H1 (cell line): ENCODE results near the gene HECTD4. TPM values are rescaled to one million over a fixed set of nuclear protein-coding genes. Genes with fewer than 3 reads are reported as not detected.

Source experiments
- CTCF ChIA-PET: fragments of 300-600 bp; sonication (Branson Sonifier 250); formaldehyde crosslinking; loops from one replicate; lab custom pipeline; 2021; ENCODE audit not compliant: partially characterized antibody; lab: Charles Lee
- POLR2A ChIA-PET: fragments of 300-600 bp; sonication (Branson Sonifier 250); formaldehyde crosslinking; loops from one replicate; lab custom pipeline; 2021; ENCODE audit warnings: inconsistent platforms; ENCODE audit not compliant: partially characterized antibody; lab: Charles Lee
- DNase-seq, 2 experiments: peaks; one replicate each; pipeline versions ENCODE4 v3.0.0 to v3.0.0-alpha.2; 2010 to 2022; ENCODE audit warnings: low spot score in 2 of 2, low read depth in 1 of 2, mixed read lengths in 1 of 2
- FAIRE-seq: peaks from 2 replicates; lab custom pipeline; 2011; peaks lifted over from hg19 to GRCh38; lab: Jason Lieb, UNC
- H2AFZ ChIP-seq: 2 replicates; pipeline ENCODE4 v1.8.1; 2012; ENCODE audit warnings: low read length, inconsistent platforms
- H2AK5ac ChIP-seq: 2 replicates; pipeline ENCODE4 v1.6.1; 2013; ENCODE audit warnings: low read depth, low read length
- H2BK120ac ChIP-seq: replicated peaks from 2 replicates; pipeline ENCODE3; 2013; ENCODE audit warnings: low read depth, low read length, inconsistent platforms
- H2BK12ac ChIP-seq: 2 replicates; pipeline ENCODE4 v1.6.1; 2013; ENCODE audit warnings: low read depth, low read length
- H2BK15ac ChIP-seq: 2 replicates; pipeline ENCODE4 v1.6.1; 2013; ENCODE audit warnings: low read length
- H2BK20ac ChIP-seq: 2 replicates; pipeline ENCODE4 v1.6.1; 2013; ENCODE audit warnings: low read length
- H2BK5ac ChIP-seq: 2 replicates; pipeline ENCODE4 v1.6.1; 2013; ENCODE audit warnings: low read depth, low read length
- H3K14ac ChIP-seq: 2 replicates; pipeline ENCODE4 v1.6.1; 2013; ENCODE audit warnings: inconsistent platforms; ENCODE audit not compliant: insufficient read length
- H3K18ac ChIP-seq: 2 replicates; pipeline ENCODE4 v1.6.1; 2013; ENCODE audit warnings: low read length; ENCODE audit errors: extremely low read depth
- H3K23ac ChIP-seq: 2 replicates; pipeline ENCODE4 v1.6.1; 2013; ENCODE audit warnings: inconsistent platforms; ENCODE audit not compliant: insufficient read length
- H3K23me2 ChIP-seq: 2 replicates; pipeline ENCODE4 v1.6.1; 2013; ENCODE audit warnings: low read depth, low read length
- H3K27ac ChIP-seq: 2 replicates; pipeline ENCODE4 v1.6.1; 2011; ENCODE audit warnings: low read depth, low read length, inconsistent platforms
- H3K27me3 ChIP-seq, 4 experiments: replicated peaks in 1 of 4; 1 replicate in 1 of 4; 2 replicates in 3 of 4; pipeline versions ENCODE4 v1.6.1 to v1.8.1; 2011 to 2013; ENCODE audit warnings: low read length in 3 of 4, mild to moderate bottlenecking in 3 of 4, inconsistent platforms in 2 of 4, mixed read lengths in 2 of 4, moderate library complexity in 1 of 4; ENCODE audit not compliant: control insufficient read depth in 3 of 4, insufficient read depth in 3 of 4; ENCODE audit errors: extremely low read depth in 1 of 4
- H3K36me3 ChIP-seq, 4 experiments: 2 replicates each; pipeline versions ENCODE4 v1.6.1 to v1.8.1; 2011 to 2013; ENCODE audit warnings: mild to moderate bottlenecking in 4 of 4, low read length in 3 of 4, moderate library complexity in 2 of 4, control low read depth in 1 of 4, inconsistent platforms in 1 of 4; ENCODE audit not compliant: insufficient read depth in 4 of 4, control insufficient read depth in 2 of 4
- H3K4ac ChIP-seq: replicated peaks from 2 replicates; pipeline ENCODE3; 2013; ENCODE audit warnings: low read length, low read depth, mixed read lengths, inconsistent platforms; ENCODE audit not compliant: insufficient read length
- H3K4me1 ChIP-seq, 4 experiments: replicated peaks in 1 of 4; 1 replicate in 1 of 4; 2 replicates in 3 of 4; pipeline versions ENCODE4 v1.6.1 to v1.8.1; 2011 to 2013; ENCODE audit warnings: low read length in 3 of 4, inconsistent platforms in 2 of 4, mixed read lengths in 1 of 4; ENCODE audit not compliant: insufficient read depth in 4 of 4, control insufficient read depth in 3 of 4
- H3K4me2 ChIP-seq, 2 experiments: 2 replicates each; pipeline versions ENCODE4 v1.6.1 to v1.8.1; 2011 to 2013; ENCODE audit warnings: low read depth in 2 of 2, low read length in 2 of 2, control low read depth in 1 of 2, inconsistent platforms in 1 of 2, mild to moderate bottlenecking in 1 of 2; ENCODE audit not compliant: insufficient read depth in 1 of 2
- H3K4me3 ChIP-seq, 4 experiments: fragments of 200-600, 300-600 bp in 1 of 4; sonication (generic), shearing (Covaris generic), sonication (Bioruptor Twin) in 1 of 4; 2 replicates each; pipeline versions ENCODE4 v1.5.1 to v1.8.1; 2011 to 2016; ENCODE audit warnings: low read length in 4 of 4, low read depth in 3 of 4, control low read depth in 2 of 4, inconsistent platforms in 2 of 4, mild to moderate bottlenecking in 2 of 4, mixed read lengths in 1 of 4, moderate library complexity in 1 of 4; ENCODE audit not compliant: insufficient read depth in 2 of 4; ENCODE audit errors: extremely low read depth in 1 of 4
- H3K56ac ChIP-seq: replicated peaks from 2 replicates; pipeline ENCODE3; 2013; ENCODE audit warnings: low read depth, mild to moderate bottlenecking, mixed read lengths, low read length, inconsistent platforms; ENCODE audit not compliant: insufficient read length
- H3K79me1 ChIP-seq: 2 replicates; pipeline ENCODE4 v1.6.1; 2013; ENCODE audit warnings: low read depth, low read length, control low read depth
- H3K79me2 ChIP-seq, 2 experiments: 2 replicates each; pipeline versions ENCODE4 v1.6.1 to v1.8.1; 2012 to 2013; ENCODE audit warnings: low read length in 2 of 2, mild to moderate bottlenecking in 2 of 2, inconsistent platforms in 1 of 2; ENCODE audit not compliant: insufficient read depth in 2 of 2, control insufficient read depth in 1 of 2
- H3K9ac ChIP-seq, 4 experiments: replicated peaks in 1 of 4; 1 replicate in 1 of 4; 2 replicates in 3 of 4; pipeline versions ENCODE4 v1.6.1 to v1.8.1; 2011 to 2013; ENCODE audit warnings: low read depth in 3 of 4, low read length in 3 of 4, control low read depth in 2 of 4, mild to moderate bottlenecking in 2 of 4, moderate library complexity in 2 of 4, inconsistent platforms in 1 of 4; ENCODE audit errors: extremely low read depth in 1 of 4
- H3K9me3 ChIP-seq, 2 experiments: 2 replicates each; pipeline versions ENCODE4 v1.6.1 to v1.8.1; 2012 to 2013; ENCODE audit warnings: mild to moderate bottlenecking in 2 of 2, moderate library complexity in 2 of 2, control low read depth in 1 of 2, inconsistent platforms in 1 of 2, low read depth in 1 of 2, low read length in 1 of 2, mixed read lengths in 1 of 2; ENCODE audit not compliant: insufficient read depth in 2 of 2
- H4K20me1 ChIP-seq, 2 experiments: replicated peaks in 1 of 2; 2 replicates each; pipeline versions ENCODE3 to v1.8.1; 2011 to 2013; ENCODE audit warnings: inconsistent platforms in 2 of 2, low read length in 2 of 2, mild to moderate bottlenecking in 1 of 2; ENCODE audit not compliant: insufficient read depth in 2 of 2, control insufficient read depth in 1 of 2
- H4K5ac ChIP-seq: 2 replicates; pipeline ENCODE4 v1.6.1; 2013; ENCODE audit warnings: low read length, low read depth, mixed read lengths, inconsistent platforms; ENCODE audit not compliant: insufficient read length
- H4K8ac ChIP-seq: 2 replicates; pipeline ENCODE4 v1.8.0; 2013; ENCODE audit warnings: mild to moderate bottlenecking, moderate library complexity, low read length, inconsistent platforms; ENCODE audit not compliant: insufficient read depth; ENCODE audit errors: extremely low read depth
- H4K91ac ChIP-seq: replicated peaks from 2 replicates; pipeline ENCODE3; 2013; ENCODE audit warnings: low read length, mixed read lengths, inconsistent platforms; ENCODE audit not compliant: insufficient read length
- CTCF ChIP-seq, 3 experiments: IDR thresholded peaks; 1 replicate in 2 of 3; 2 replicates in 1 of 3; pipeline versions ENCODE4 v1.5.1 to v1.6.1; 2011; ENCODE audit warnings: low read length in 3 of 3, mild to moderate bottlenecking in 3 of 3, inconsistent platforms in 2 of 3, low read depth in 1 of 3, moderate library complexity in 1 of 3; ENCODE audit not compliant: insufficient read depth in 1 of 3; ENCODE audit errors: control extremely low read depth in 1 of 3
- E2F6 ChIP-seq: IDR thresholded peaks from 2 replicates; pipeline ENCODE4 v1.6.1; 2012; ENCODE audit warnings: inconsistent platforms
- KDM4A ChIP-seq: IDR thresholded peaks from one replicate; pipeline ENCODE4 v1.7.1; 2012; ENCODE audit warnings: low read depth, mild to moderate bottlenecking, moderate library complexity, low read length, inconsistent platforms; ENCODE audit not compliant: severe bottlenecking
- RFX5 ChIP-seq: IDR thresholded peaks from 2 replicates; pipeline ENCODE4 v1.6.1; 2011; ENCODE audit warnings: low read depth, low read length, improper control_type of control experiment, borderline replicate concordance
- TAF1 ChIP-seq: IDR thresholded peaks from 2 replicates; pipeline ENCODE4 v1.6.1; 2011; ENCODE audit warnings: mild to moderate bottlenecking, low read depth, low read length
- TEAD4 ChIP-seq: IDR thresholded peaks from 2 replicates; pipeline ENCODE4 v1.6.1; 2012; ENCODE audit warnings: low read depth, low read length, inconsistent platforms, mixed read lengths
- WGBS, 2 experiments: shearing (Covaris generic) in 1 of 2; methylation state at CpG; one replicate each; pipeline versions ENCODE4 v1.1.6 to v1.1.7; 2013 to 2015; ENCODE audit warnings: low lambda C conversion rate in 2 of 2, mixed read lengths in 2 of 2, inconsistent platforms in 1 of 2, low coverage in 1 of 2, missing lambda C conversion rate in 1 of 2; ENCODE audit not compliant: insufficient replicate concordance in 2 of 2, insufficient coverage in 1 of 2, insufficient read length in 1 of 2; ENCODE audit errors: extremely low coverage in 1 of 2, missing lambda C conversion rate in 1 of 2; 5-methylcytosine and 5-hydroxymethylcytosine counted together
- polyA plus RNA-seq, 7 experiments: library from polyadenylated mRNA; depleted of rRNA in 3 of 7; stranded (reverse) in 5 of 7; unstranded in 2 of 7; fragments of >200 nt in 5 of 7; fragments of 200-250 nt in 2 of 7; gene quantifications; 1 replicate in 5 of 7; 2 replicates in 1 of 7; 4 replicates in 1 of 7; pipeline versions ENCODE4 v1.2.1 to v1.2.3, GENCODE V29; 2011 to 2013; ENCODE audit warnings: missing spikeins in 2 of 7, mixed read lengths in 2 of 7
- total RNA-seq: library from RNA; stranded (reverse); fragmentation: NEBNext Ultra II Directional; extraction: Animal tissue kit (Norgen Biotek cat#: 25700); gene quantifications from 2 replicates; pipeline ENCODE4 v1.2.1, GENCODE V29; 2021

The HECTD4 gene
- total and polyA plus RNA-seq, 2 of the 8 experiments (the other 6 are each of a cell fraction or from before 2014, with no cell fraction given) = 6.5 to 33.7 TPM

- no peak for FAIRE-seq
- TF ChIP-seq TEAD4 (no peak), CTCF (IDR thresholded peaks at IDR 0.05; ENCODE audit: control extremely low read depth in 1 of 3, insufficient read depth in 1 of 3, low read depth in 1 of 3, low read length in 3 of 3) (0 out of 4 replicates have a peak, but pooled peaks of 1 of the 3 experiments have one; percentile 2), TAF1 (no peak), RFX5 (no peak), E2F6 (no peak), KDM4A (no peak)
- TF ChIP-seq, all 59 proteins: peak for 1
- no peak overlapping the region for H3K4me2 ChIP-seq
- H3K79me1 ChIP-seq = no peaks in the 10 kb centered on the region
- no peak overlapping the region for H2BK120ac ChIP-seq
- H2BK20ac ChIP-seq = no peak overlapping the region
- no peaks in the 10 kb centered on the region for H3K23me2 ChIP-seq
- H3K27me3 ChIP-seq = no peaks in the 10 kb centered on the region
- no peak overlapping the region for H2BK12ac ChIP-seq
- no peak overlapping the region for H3K56ac ChIP-seq
- no peaks in the 10 kb centered on the region for H4K20me1 ChIP-seq
- no peak overlapping the region for H3K14ac ChIP-seq
- no peak overlapping the region for H3K4ac ChIP-seq
- ChIA-PET CTCF (interaction anchor here (1.1 to 2.9 kb wide), 2 partner anchors 17 to 48 kb away, joined by 3 to 12 read pairs; no protein-coding TSS in a partner anchor), POLR2A (interaction anchor here (2.0 kb wide), 1 partner anchor 11 kb away, joined by 5 read pairs; the partner anchor contains the start of gene HECTD4)
- H3K79me2 ChIP-seq = peaks cover 3 to 59% of the 10 kb centered on the region in 2 experiments; a peak in 3 of 4 replicates
- WGBS, 2 experiments = 65% methylated on average over 1 of the region's 1 CpG; no CpG with 5 or more reads in 1 of the 2 experiments
- H2BK5ac ChIP-seq = no peak overlapping the region
- no peak for DNase-seq
- no peak overlapping the region for H2AFZ ChIP-seq
- H4K8ac ChIP-seq = no peak overlapping the region
- peaks cover 0 to 2% (median 0%) of the 10 kb centered on the region in 4 experiments; a peak in 2 of 7 replicates for H3K4me1 ChIP-seq
- H3K27ac ChIP-seq = no peak overlapping the region
- no peaks in the 10 kb centered on the region for H3K9me3 ChIP-seq
- H3K23ac ChIP-seq = no peak overlapping the region
- no peak overlapping the region for H2BK15ac ChIP-seq
- no peak overlapping the region for H4K5ac ChIP-seq
- no peak overlapping the region for H4K91ac ChIP-seq
- no peak overlapping the region for H2AK5ac ChIP-seq
- no peak overlapping the region for H3K18ac ChIP-seq
- no peak overlapping the region for H3K9ac ChIP-seq
- H3K4me3 ChIP-seq = no peak overlapping the region
- no peaks in the 10 kb centered on the region for H3K36me3 ChIP-seq
These were observed 12.0 kb downstream of the HECTD4 start for GRCh38 chr12:112370199-112370598.
